Heart left ventricle (tissue), 13 donors: ENCODE measurements around the gene ZNF853.

Experiments
- CTCF ChIP-seq, 12 donors: fragments of 200-600 bp; sonication (generic) in 4 of 12; IDR thresholded peaks; one replicate each; pipeline versions ENCODE4 v1.5.0 to v1.8.0; 2018 to 2022; ENCODE audit warnings: antibody characterized with exemption in 12 of 12, mild to moderate bottlenecking in 5 of 12
- POLR2A ChIP-seq, 2 donors: fragments of 450-650 bp; IDR thresholded peaks; one replicate each; pipeline ENCODE4 v1.6.1; 2017; ENCODE audit warnings: antibody characterized with exemption in 2 of 2, mild to moderate bottlenecking in 2 of 2, moderate library complexity in 2 of 2
- donor health status: ischemic (EF 13 %, LVEDD 7.1; RV severe dilation, severe dysfunction).
- donor health status: DM: no; HTN: yes; CAD: no.
- donor health status: DM: no; HTN: no; CAD: no.
- donor health status: ischemic (EF 25% LVEDD 6.9; RV normal size, moderate dysfunction).
- donor health status: ischemic (EF 25% LVEDD 5.7; RV mildly dilated, moderate dysfunction).
- donor health status: ischemic (EF 35%, LVEDD 5.7; RV mildly dilated, moderate dysfunction).
- donor health status: nonischemic (EF 11% LVEDD 7.7; RV severe dilation, severe dysfunction).
- donor health status: DM: yes; HTN: yes; CAD: no.
- donor health status: PGD.
- donor health status: ischemic (EF 29% LVEDD 5.4; RV normal size, mild dysfunction).
- donor health status: nonischemic (EF 23%, LVEDD 6.1; RV moderate dilation, normal function).

DNA sequence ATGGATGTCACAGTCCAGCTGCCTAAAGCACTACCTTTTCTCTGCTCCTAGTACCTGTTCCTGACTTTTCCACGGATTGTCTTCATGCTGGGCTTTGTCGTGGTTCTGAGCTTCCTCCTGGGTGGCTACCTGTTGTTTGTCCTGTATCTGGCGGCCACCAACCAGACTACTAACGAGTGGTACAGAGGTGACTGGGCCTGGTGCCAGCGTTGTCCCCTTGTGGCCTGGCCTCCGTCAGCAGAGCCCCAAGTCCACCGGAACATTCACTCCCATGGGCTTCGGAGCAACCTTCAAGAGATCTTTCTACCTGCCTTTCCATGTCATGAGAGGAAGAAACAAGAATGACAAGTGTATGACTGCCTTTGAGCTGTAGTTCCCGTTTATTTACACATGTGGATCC, 26.8 kb upstream of the ZNF853 start:
- TF ChIP-seq POLR2A (IDR thresholded peaks at IDR 0.05) (no peak), CTCF (IDR thresholded peaks at IDR 0.05) (no peak)
